ENCODE measurements around the gene EIF2D. TPM values are rescaled to one million over a fixed set of nuclear protein-coding genes. Genes with fewer than 3 reads are reported as not detected.

Gene EIF2D
- total RNA-seq, 2 experiments from 2014 or later: 112 to 113 TPM

Other genes starting within 250 kb of the EIF2D start
- 10 to 100 TPM; 18.7 to 19.8 TPM for gene IKBKE, start 142.0 kb downstream of the EIF2D start, total RNA-seq
- 100 to 1,000 TPM; 223 to 226 TPM for gene RASSF5, start 104.9 kb downstream of the EIF2D start, total RNA-seq
- 1 to 10 TPM; 5.2 to 5.3 TPM for gene DYRK3, start 23.1 kb upstream of the EIF2D start, total RNA-seq
- gene MAPKAPK2, start 72.4 kb upstream of the EIF2D start, total RNA-seq: 10 to 100 TPM; 53.5 to 57.8 TPM
- not detected for gene IL19, start 158.3 kb upstream of the EIF2D start, total RNA-seq
- gene IL10, start 160.0 kb upstream of the EIF2D start, total RNA-seq: not detected

Data from activated naive CD8-positive, alpha-beta T cell treated with anti-CD3 and anti-CD28 coated beads for 36 hours (primary cell).